GM19328 (cell line): ENCODE data around the gene OR2F2.

Experiments used
- ATAC-seq: cut with Tn5 transposase; IDR thresholded peaks from one replicate; pipeline ENCODE4 v1.9.1; 2021; ENCODE audit warnings: mild to moderate bottlenecking, moderate library complexity; ENCODE audit not compliant: unreplicated experiment

OR2F2 gene

GRCh38 chr7:143975617-143976016 is 40.6 kb downstream of the OR2F2 start:
- no peak for ATAC-seq

GRCh38 chr7:143978585-143978984 is 43.6 kb downstream of the OR2F2 start:
- ATAC-seq, result no peak

GRCh38 chr7:143979359-143979758 is 44.3 kb downstream of the OR2F2 start:
- no peak for ATAC-seq

GRCh38 chr7:143979998-143980397 is 45.0 kb downstream of the OR2F2 start:
- ATAC-seq, result no peak

- no peak for ATAC-seq
These were observed 45.9 kb downstream of the OR2F2 start for GRCh38 chr7:143980746-143981510.

- ATAC-seq, result no peak
These were observed 48.9 kb downstream of the OR2F2 start for GRCh38 chr7:143983960-143984359.
